IMR-90 (cell line): Measurements from ENCODE around the gene PDZD2. TPM values are rescaled to one million over a fixed set of nuclear protein-coding genes. Genes with fewer than 3 reads are reported as not detected.

Source experiments
- ATAC-seq: fragments of 200-7000 bp; cut with Tn5 transposase; 2 replicates; pipeline ENCODE4 v1.9.1; 2020; ENCODE audit warnings: low read depth, mild to moderate bottlenecking, moderate library complexity
- BruUV-seq: library from RNA; stranded (reverse); fragments of 400-500 nt; replicated peaks from 2 replicates; lab custom pipeline; 2021; lab: Mats Ljungman, UMichigan
- CTCF ChIA-PET: fragments of 300-600 bp; formaldehyde crosslinking; extraction: SDS; loops from one replicate; lab custom pipeline; 2021; ENCODE audit warnings: antibody characterized with exemption; lab: Yijun Ruan, JAX
- POLR2A ChIA-PET: fragments of 300-600 bp; sonication (Branson Sonifier 250); formaldehyde crosslinking; loops from one replicate; lab custom pipeline; 2022; ENCODE audit warnings: antibody characterized with exemption; ENCODE audit not compliant: unreplicated experiment; lab: Charles Lee
- DNase-seq: peaks from one replicate; pipeline ENCODE4 v3.0.0; 2013
- H2AFZ ChIP-seq: replicated peaks from 2 replicates; pipeline ENCODE3; 2013; ENCODE audit warnings: low read length, mild to moderate bottlenecking; ENCODE audit not compliant: poor library complexity
- H2AK5ac ChIP-seq: 2 replicates; pipeline ENCODE4 v1.6.1; 2013; ENCODE audit warnings: low read depth, low read length, inconsistent platforms
- H2AK9ac ChIP-seq: replicated peaks from 2 replicates; pipeline ENCODE3; 2013; ENCODE audit warnings: mild to moderate bottlenecking, low read depth, low read length, moderate library complexity; ENCODE audit not compliant: poor library complexity
- H2BK120ac ChIP-seq: 2 replicates; pipeline ENCODE4 v1.6.1; 2013; ENCODE audit warnings: low read depth, low read length, inconsistent platforms
- H2BK15ac ChIP-seq: 3 replicates; pipeline ENCODE4 v1.6.1; 2013; ENCODE audit warnings: low read depth, low read length, inconsistent platforms
- H2BK20ac ChIP-seq: 2 replicates; pipeline ENCODE4 v1.6.1; 2013; ENCODE audit warnings: low read depth, mild to moderate bottlenecking, inconsistent platforms, low read length, moderate library complexity
- H2BK5ac ChIP-seq: 2 replicates; pipeline ENCODE4 v1.6.1; 2013; ENCODE audit warnings: mild to moderate bottlenecking, low read depth, low read length, inconsistent platforms; ENCODE audit not compliant: poor library complexity, severe bottlenecking
- H3K14ac ChIP-seq: replicated peaks from 2 replicates; pipeline ENCODE4 v1.6.1; 2013; ENCODE audit warnings: low read depth, low read length, inconsistent platforms
- H3K18ac ChIP-seq: 2 replicates; pipeline ENCODE4 v1.6.1; 2013; ENCODE audit warnings: low read depth, low read length, control low read depth
- H3K23ac ChIP-seq: 2 replicates; pipeline ENCODE4 v1.6.1; 2013; ENCODE audit warnings: low read depth, low read length, inconsistent platforms
- H3K27ac ChIP-seq: 2 replicates; pipeline ENCODE4 v1.5.1; 2013; ENCODE audit warnings: mild to moderate bottlenecking, control low read depth, low read length; ENCODE audit not compliant: insufficient read depth
- H3K27me3 ChIP-seq: 2 replicates; pipeline ENCODE4 v1.6.1; 2013; ENCODE audit warnings: low read length; ENCODE audit not compliant: control insufficient read depth, insufficient read depth
- H3K36me3 ChIP-seq: 2 replicates; pipeline ENCODE4 v1.6.1; 2013; ENCODE audit warnings: low read length, mixed read lengths; ENCODE audit not compliant: control insufficient read depth, insufficient read depth
- H3K4ac ChIP-seq: 2 replicates; pipeline ENCODE4 v1.6.1; 2013; ENCODE audit warnings: low read depth, low read length, inconsistent platforms
- H3K4me1 ChIP-seq: 2 replicates; pipeline ENCODE4 v1.6.1; 2013; ENCODE audit warnings: low read length, mixed read lengths; ENCODE audit not compliant: control insufficient read depth, insufficient read depth
- H3K4me2 ChIP-seq: 2 replicates; pipeline ENCODE4 v1.6.1; 2013; ENCODE audit warnings: low read depth, mild to moderate bottlenecking, control low read depth, low read length, moderate library complexity
- H3K4me3 ChIP-seq: 2 replicates; pipeline ENCODE4 v1.5.1; 2013; ENCODE audit warnings: low read depth, mild to moderate bottlenecking, control low read depth, low read length, moderate library complexity; ENCODE audit not compliant: insufficient read depth
- H3K56ac ChIP-seq: 2 replicates; pipeline ENCODE4 v1.6.1; 2013; ENCODE audit warnings: low read length, inconsistent platforms; ENCODE audit not compliant: insufficient read depth; ENCODE audit errors: extremely low read depth
- H3K79me1 ChIP-seq, 2 experiments: 2 replicates each; pipeline ENCODE4 v1.6.1; 2013; ENCODE audit warnings: low read length in 2 of 2, inconsistent platforms in 1 of 2, low read depth in 1 of 2
- H3K9ac ChIP-seq: 2 replicates; pipeline ENCODE4 v1.6.1; 2013; ENCODE audit warnings: low read depth, low read length, control low read depth
- H3K9me1 ChIP-seq: 2 replicates; pipeline ENCODE4 v1.6.1; 2013; ENCODE audit warnings: low read length, inconsistent platforms; ENCODE audit not compliant: insufficient read depth
- H3K9me3 ChIP-seq: 2 replicates; pipeline ENCODE4 v1.6.1; 2013; ENCODE audit warnings: low read length; ENCODE audit not compliant: control insufficient read depth, insufficient read depth
- H4K20me1 ChIP-seq: 2 replicates; pipeline ENCODE4 v1.6.1; 2013; ENCODE audit warnings: low read length, inconsistent platforms; ENCODE audit not compliant: insufficient read depth
- H4K5ac ChIP-seq: 2 replicates; pipeline ENCODE4 v1.6.1; 2013; ENCODE audit warnings: mild to moderate bottlenecking, low read depth, low read length, control low read depth
- H4K8ac ChIP-seq, 2 experiments: 2 replicates each; pipeline ENCODE4 v1.6.1; 2013; ENCODE audit warnings: low read depth in 2 of 2, low read length in 2 of 2, control low read depth in 1 of 2, inconsistent platforms in 1 of 2
- H4K91ac ChIP-seq: 2 replicates; pipeline ENCODE4 v1.6.1; 2013; ENCODE audit warnings: low read depth, low read length, inconsistent platforms; ENCODE audit not compliant: insufficient read depth
- BHLHE40 ChIP-seq: fragments of 150-350 bp; IDR thresholded peaks from 2 replicates; pipeline ENCODE4 v1.6.1; 2016; ENCODE audit warnings: mild to moderate bottlenecking, low read depth, low read length
- CEBPB ChIP-seq: IDR thresholded peaks from 2 replicates; pipeline ENCODE4 v1.6.1; 2012; ENCODE audit warnings: low read depth, low read length, improper control_type of control experiment
- CHD1 ChIP-seq: IDR thresholded peaks from 2 replicates; pipeline ENCODE4 v1.6.1; 2012; ENCODE audit warnings: low read depth, low read length, improper control_type of control experiment
- CTCF ChIP-seq: conservative IDR thresholded peaks from 2 replicates; pipeline ENCODE4 v1.5.1; 2012; ENCODE audit warnings: mild to moderate bottlenecking, low read depth, low read length, improper control_type of control experiment
- ELK1 ChIP-seq: fragments of 150-350 bp; IDR thresholded peaks from 2 replicates; pipeline ENCODE4 v1.6.1; 2016; ENCODE audit warnings: low read depth, mild to moderate bottlenecking, low read length, moderate library complexity, borderline replicate concordance
- FOS ChIP-seq: fragments of 150-350 bp; IDR thresholded peaks from 2 replicates; pipeline ENCODE4 v1.6.1; 2016; ENCODE audit warnings: low read depth, low read length
- MAFK ChIP-seq: IDR thresholded peaks from 2 replicates; pipeline ENCODE4 v1.6.1; 2012; ENCODE audit warnings: low read depth, low read length, improper control_type of control experiment
- MAZ ChIP-seq: IDR thresholded peaks from 2 replicates; pipeline ENCODE4 v1.6.1; 2012; ENCODE audit warnings: low read depth, mild to moderate bottlenecking, low read length, improper control_type of control experiment, moderate library complexity, borderline replicate concordance
- MXI1 ChIP-seq: IDR thresholded peaks from 2 replicates; pipeline ENCODE4 v1.6.1; 2012; ENCODE audit warnings: low read depth, mild to moderate bottlenecking, low read length, moderate library complexity, borderline replicate concordance
- NFE2L2 ChIP-seq: fragments of 150-350 bp; IDR thresholded peaks from 2 replicates; pipeline ENCODE4 v1.6.1; 2016; ENCODE audit warnings: low read depth, mild to moderate bottlenecking, low read length
- POLR2A ChIP-seq: IDR thresholded peaks from 2 replicates; pipeline ENCODE4 v1.6.1; 2012; ENCODE audit warnings: mild to moderate bottlenecking, low read depth, low read length
- RAD21 ChIP-seq: IDR thresholded peaks from 2 replicates; pipeline ENCODE4 v1.6.1; 2012; ENCODE audit warnings: low read length, improper control_type of control experiment
- RCOR1 ChIP-seq: IDR thresholded peaks from 2 replicates; pipeline ENCODE4 v1.6.1; 2012; ENCODE audit warnings: mild to moderate bottlenecking, low read length, improper control_type of control experiment; ENCODE audit not compliant: insufficient replicate concordance
- RFX5 ChIP-seq: IDR thresholded peaks from 2 replicates; pipeline ENCODE4 v1.8.0; 2012; ENCODE audit warnings: low read depth, mild to moderate bottlenecking, low read length, moderate library complexity
- SMC3 ChIP-seq: fragments of 150-350 bp; IDR thresholded peaks from 2 replicates; pipeline ENCODE4 v1.6.1; 2016; ENCODE audit warnings: low read depth, mild to moderate bottlenecking, antibody characterized with exemption, low read length, moderate library complexity
- USF2 ChIP-seq: fragments of 150-350 bp; IDR thresholded peaks from 2 replicates; pipeline ENCODE4 v1.6.1; 2017; ENCODE audit warnings: mild to moderate bottlenecking, antibody characterized with exemption, low read length, low read depth
- WGBS, 2 experiments: methylation state at CpG; one replicate each; pipeline versions ENCODE4 v1.1.5 to v1.1.7; 2013; ENCODE audit warnings: missing lambda C conversion rate in 2 of 2; ENCODE audit not compliant: insufficient read length in 1 of 2; ENCODE audit errors: extremely low coverage in 2 of 2; 5-methylcytosine and 5-hydroxymethylcytosine counted together
- dilution Hi-C: fragments of 300-500 bp; cut with HindIII; formaldehyde crosslinking; loops from one replicate; pipeline ENCODE4 v1.14.3; 2018; ENCODE audit warnings: low sequenced_read_pairs; ENCODE audit not compliant: unreplicated experiment
- in situ Hi-C: fragments of 300-500 bp; cut with MboI; formaldehyde crosslinking; loops from 3 replicates; pipeline ENCODE4 v1.14.3; 2019; ENCODE audit warnings: low sequenced_read_pairs, inconsistent platforms, mixed read lengths
- intact Hi-C: fragments of 100-400 bp; cut with micrococcal nuclease; formaldehyde crosslinking; loops from 2 replicates; pipeline ENCODE4 v1.10.0; 2022
- polyA plus RNA-seq, 3 experiments: library from polyadenylated mRNA; depleted of rRNA; stranded (reverse); fragments of >200 nt; gene quantifications; 2 replicates each; pipeline ENCODE4 v1.2.3, GENCODE V29; 2012; ENCODE audit warnings: low replicate concordance in 1 of 3
- total RNA-seq: library from RNA; depleted of rRNA; stranded (reverse); fragments of >200 nt; gene quantifications from 2 replicates; pipeline ENCODE4 v1.2.3, GENCODE V29; 2012

PDZD2 gene
- total and polyA plus RNA-seq, 2 of the 4 experiments (the other 2 are of a cell fraction) = under 0.01 to 0.02 TPM

- TF ChIP-seq CTCF (no peak), MXI1 (no peak), SMC3 (no peak), CEBPB (no peak), POLR2A (no peak), RFX5 (no peak), NFE2L2 (no peak), RCOR1 (no peak), MAZ (no peak), USF2 (no peak), ELK1 (no peak), BHLHE40 (no peak), MAFK (no peak), CHD1 (no peak), FOS (no peak), RAD21 (no peak)
- intact Hi-C loops = no loop called here
- H2AK9ac ChIP-seq = no peak overlapping the region
- H3K4me1 ChIP-seq = no peaks in the 10 kb centered on the region
- no peak overlapping the region for H3K56ac ChIP-seq
- no peaks in the 10 kb centered on the region for H3K9me1 ChIP-seq
- no peak overlapping the region for H3K4me3 ChIP-seq
- H2BK5ac ChIP-seq = no peak overlapping the region
- no peak overlapping the region for H3K27ac ChIP-seq
- no peaks in the 10 kb centered on the region for H3K36me3 ChIP-seq
- WGBS, 2 experiments = no CpG with 5 or more reads among the region's 11 CpGs
- H4K5ac ChIP-seq = no peak overlapping the region
- H2AFZ ChIP-seq = no peak overlapping the region
- POLR2A ChIA-PET = interaction anchor here (0.5 kb wide), 1 partner anchor 489 kb away, joined by 3 read pairs; no protein-coding TSS in a partner anchor
- H4K8ac ChIP-seq = no peak overlapping the region
- CTCF ChIA-PET = interaction anchor here (0.6 kb wide), 1 partner anchor 110 kb away, joined by 8 read pairs; no protein-coding TSS in a partner anchor
- H2BK120ac ChIP-seq = no peak overlapping the region
- H4K91ac ChIP-seq = no peak overlapping the region
- no peak overlapping the region for H3K23ac ChIP-seq
- no peaks in the 10 kb centered on the region for H4K20me1 ChIP-seq
- DNase-seq = no peak
- no peak overlapping the region for H2AK5ac ChIP-seq
- no peak overlapping the region for H3K14ac ChIP-seq
- in situ Hi-C loops = no loop called here
- no peaks in the 10 kb centered on the region for H3K9me3 ChIP-seq
- dilution Hi-C loops = no loop called here
- H3K9ac ChIP-seq = no peak overlapping the region
- H3K79me1 ChIP-seq = no peaks in the 10 kb centered on the region
- no TSS peak for BruUV-seq
- no peak overlapping the region for H2BK20ac ChIP-seq
- H3K4me2 ChIP-seq = no peak overlapping the region
- no peak overlapping the region for H3K18ac ChIP-seq
- no peak for ATAC-seq
- H3K27me3 ChIP-seq = peaks cover 18% of the 10 kb centered on the region
- no peak overlapping the region for H2BK15ac ChIP-seq
- H3K4ac ChIP-seq = no peak overlapping the region
Observed at GRCh38 chr5:31682025-31682424, 43.1 kb downstream of the PDZD2 start.
